ENCODE data around the gene TEX13C. TPM values are rescaled to one million over a fixed set of nuclear protein-coding genes. Genes with fewer than 3 reads are reported as not detected.

TEX13C gene
- total RNA-seq, 1 experiment from 2014 or later, result not detected

GRCh38 chrX:125293850-125294780 is 25.6 kb upstream of the TEX13C start:
- no peaks in the 10 kb centered on the region for H3K27me3 ChIP-seq (ENCODE audit: insufficient read depth, low read length)
- H3K9me2 ChIP-seq (ENCODE audit: insufficient read depth), result no peaks in the 10 kb centered on the region
- DNase-seq (ENCODE audit: low read depth, low spot score) (no peak), ATAC-seq (no peak)
- H3K9me3 ChIP-seq (ENCODE audit: control insufficient read depth in 1 of 2, insufficient read depth in 1 of 2, low read depth in 1 of 2, low read length in 2 of 2), result no peaks in the 10 kb centered on the region
- H3K4me2 ChIP-seq (ENCODE audit: low read length), result no peak overlapping the region
- ChIA-PET POLR2A (no interaction called here), CTCF (no interaction called here), RAD21 (ENCODE audit: low non-redundant PET in 1 of 2, low total read pairs in 2 of 2, uncharacterized antibody in 2 of 2, unreplicated experiment in 2 of 2) (no interaction called here)
- H3K36me3 ChIP-seq (ENCODE audit: control insufficient read depth in 1 of 2, insufficient read depth in 2 of 2, low read length in 2 of 2), result no peaks in the 10 kb centered on the region
- H4K20me1 ChIP-seq (ENCODE audit: insufficient read depth), result no peaks in the 10 kb centered on the region
- H3K4me3 ChIP-seq (replicated peaks in 1 of 2; ENCODE audit: low read depth in 1 of 2, low read length in 2 of 2), result no peak overlapping the region
- H2AFZ ChIP-seq (ENCODE audit: low read depth, low read length, poor library complexity, severe bottlenecking), result no peak overlapping the region
- no peak for TF ChIP-seq CBX3 (IDR thresholded peaks at IDR 0.05; ENCODE audit: low read depth)
- TF ChIP-seq POLR2AphosphoS5 (IDR thresholded peaks at IDR 0.05; ENCODE audit: low read depth, low read length), result no peak
- no peak for TF ChIP-seq MAX (IDR thresholded peaks at IDR 0.05)
- TF ChIP-seq ZFX (IDR thresholded peaks at IDR 0.05), result no peak
- no peak for TF ChIP-seq TCF7L2 (IDR thresholded peaks at IDR 0.05; ENCODE audit: borderline replicate concordance, extremely low read depth, insufficient read depth, insufficient read length)
- TF ChIP-seq ATF3 (IDR thresholded peaks at IDR 0.05), result no peak
- no peak for TF ChIP-seq SRF (IDR thresholded peaks at IDR 0.05; ENCODE audit: low read depth)
- no peak for TF ChIP-seq ZNF274 (IDR thresholded peaks at IDR 0.05; ENCODE audit: low read depth, low read length)
- TF ChIP-seq CTCF (IDR thresholded peaks at IDR 0.05 in 2 of 3, conservative IDR thresholded peaks at IDR 0.05 in 1 of 3; ENCODE audit: borderline replicate concordance in 1 of 3, insufficient read depth in 1 of 3, low read depth in 2 of 3, low read length in 2 of 3), result no peak
- no peak for TF ChIP-seq FOSL1 (IDR thresholded peaks at IDR 0.05; ENCODE audit: low read depth)
- TF ChIP-seq POLR2A (IDR thresholded peaks at IDR 0.05; ENCODE audit: borderline replicate concordance, extremely low read depth, insufficient read depth, insufficient read length), result no peak
- no peak for TF ChIP-seq RAD21 (IDR thresholded peaks at IDR 0.05; ENCODE audit: low read depth)
- no peak for TF ChIP-seq SP1 (IDR thresholded peaks at IDR 0.05; ENCODE audit: low read depth)
- TF ChIP-seq YY1 (IDR thresholded peaks at IDR 0.05; ENCODE audit: extremely low read depth, insufficient replicate concordance, low read depth, low read length), result no peak
- H3K27ac ChIP-seq (ENCODE audit: low read depth, low read length), result no peak overlapping the region
- no peaks in the 10 kb centered on the region for H3K79me2 ChIP-seq (ENCODE audit: insufficient read depth, low read length)
- H3K4me1 ChIP-seq (ENCODE audit: control insufficient read depth in 1 of 2, insufficient read depth in 2 of 2, low read length in 2 of 2), result no peaks in the 10 kb centered on the region
- H3K9ac ChIP-seq (ENCODE audit: low read length), result no peak overlapping the region
- no TSS peak for BruUV-seq (replicated peaks)
- intact Hi-C loops (cut with micrococcal nuclease), result no loop called here

Measured in HCT116 (cell line).